WTC11 (cell line): ENCODE results near the gene KICS2. TPM values are rescaled to one million over a fixed set of nuclear protein-coding genes. Genes with fewer than 3 reads are reported as not detected.
"Not testable (repeated sequence)": the region's sequence is repeated elsewhere in the genome, so short reads cannot be mapped to it uniquely, and the experiment has no call there.

Experiments used
- ATAC-seq: fragments of 200-7000 bp; cut with Tn5 transposase; 2 replicates; pipeline ENCODE4 v1.10.0; 2021; ENCODE audit warnings: mild to moderate bottlenecking, moderate library complexity
- CTCF ChIA-PET: fragments of 300-600 bp; sonication (Branson Sonifier 250); formaldehyde crosslinking; loops from one replicate; lab custom pipeline; 2021; ENCODE audit warnings: antibody characterized with exemption; lab: Charles Lee
- POLR2A ChIA-PET: fragments of 350-600 bp; sonication (Branson Sonifier 250); formaldehyde crosslinking; loops from one replicate; lab custom pipeline; 2021; ENCODE audit warnings: antibody characterized with exemption; lab: Charles Lee
- DNase-seq: peaks from one replicate; pipeline ENCODE4 v3.0.0; 2021; ENCODE audit warnings: low spot score
- H3K27ac Mint-ChIP-seq: 2 replicates; pipeline ENCODE4 v1.8.0; 2021; ENCODE audit warnings: mixed read lengths
- H3K27me3 Mint-ChIP-seq: 2 replicates; pipeline ENCODE4 v1.8.0; 2021; ENCODE audit warnings: low read depth, mild to moderate bottlenecking, moderate library complexity, mixed read lengths
- H3K36me3 Mint-ChIP-seq: 2 replicates; pipeline ENCODE4 v1.8.0; 2021; ENCODE audit warnings: mixed read lengths
- H3K4me1 Mint-ChIP-seq: 2 replicates; pipeline ENCODE4 v1.8.0; 2022; ENCODE audit warnings: mixed read lengths
- H3K4me3 Mint-ChIP-seq: 2 replicates; pipeline ENCODE4 v1.8.0; 2021; ENCODE audit warnings: mild to moderate bottlenecking, moderate library complexity, mixed read lengths
- H3K9me3 Mint-ChIP-seq: 2 replicates; pipeline ENCODE4 v1.8.0; 2021; ENCODE audit warnings: mixed read lengths
- ELF4 ChIP-seq: sonication (generic); formaldehyde crosslinking; IDR thresholded peaks from 2 replicates; pipeline ENCODE4 v1.8.1; 2022; ENCODE audit warnings: low read depth, mild to moderate bottlenecking, moderate library complexity, missing genetic modification reagents
- GABPB1 ChIP-seq: sonication (generic); formaldehyde crosslinking; IDR thresholded peaks from 2 replicates; pipeline ENCODE4 v1.8.1; 2023; ENCODE audit warnings: mild to moderate bottlenecking, missing genetic modification reagents
- GRHL2 ChIP-seq: fragments of 250-450 bp; sonication (Bioruptor Pico); IDR thresholded peaks from 2 replicates; pipeline ENCODE4 v1.8.0; 2022; ENCODE audit warnings: mild to moderate bottlenecking, moderate library complexity; ENCODE audit not compliant: insufficient replicate concordance, severe bottlenecking
- GTF2I ChIP-seq: fragments of 250-450 bp; sonication (Bioruptor Pico); conservative IDR thresholded peaks from 2 replicates; pipeline ENCODE4 v1.4.0; 2021; ENCODE audit warnings: mild to moderate bottlenecking
- JAZF1 ChIP-seq: fragments of 250-450 bp; sonication (Bioruptor Pico); IDR thresholded peaks from 2 replicates; pipeline ENCODE4 v1.9.0; 2021; ENCODE audit warnings: moderate library complexity, mild to moderate bottlenecking, inconsistent platforms
- MYBL2 ChIP-seq: sonication (generic); formaldehyde crosslinking; IDR thresholded peaks from 2 replicates; pipeline ENCODE4 v1.8.1; 2023; ENCODE audit warnings: mild to moderate bottlenecking, moderate library complexity, missing genetic modification reagents
- NFATC4 ChIP-seq: fragments of 250-450 bp; sonication (Bioruptor Pico); IDR thresholded peaks from 2 replicates; pipeline ENCODE4 v1.9.0; 2021; ENCODE audit warnings: mild to moderate bottlenecking
- SOX15 ChIP-seq: fragments of 250-450 bp; sonication (Bioruptor Pico); IDR thresholded peaks from 2 replicates; pipeline ENCODE4 v1.9.0; 2021; ENCODE audit warnings: mild to moderate bottlenecking
- TEAD4 ChIP-seq: sonication (generic); formaldehyde crosslinking; IDR thresholded peaks from 2 replicates; pipeline ENCODE4 v1.8.0; 2022; ENCODE audit warnings: mild to moderate bottlenecking, missing genetic modification reagents
- ZNF121 ChIP-seq: sonication (generic); formaldehyde crosslinking; IDR thresholded peaks from 2 replicates; pipeline ENCODE4 v1.8.0; 2023; ENCODE audit warnings: missing genetic modification reagents
- ZNF263 ChIP-seq: sonication (generic); formaldehyde crosslinking; IDR thresholded peaks from 2 replicates; pipeline ENCODE4 v1.8.1; 2022; ENCODE audit warnings: low read depth, mild to moderate bottlenecking, moderate library complexity, missing genetic modification reagents
- total RNA-seq: library from RNA; stranded (reverse); gene quantifications from 3 replicates; pipeline ENCODE4 v1.2.3, GENCODE V29; 2021
- TF ChIP-seq, protein P1 (sequence below): sonication (generic); formaldehyde crosslinking; IDR thresholded peaks from 2 replicates; pipeline ENCODE4 v1.8.0; 2022; ENCODE audit warnings: mild to moderate bottlenecking, missing genetic modification reagents
- TF ChIP-seq, protein P2 (sequence below): fragments of 250-450 bp; sonication (Bioruptor Pico); IDR thresholded peaks from 2 replicates; pipeline ENCODE4 v1.9.0; 2021; ENCODE audit warnings: mild to moderate bottlenecking
- TF ChIP-seq, protein P3 (sequence below): sonication (generic); formaldehyde crosslinking; IDR thresholded peaks from 2 replicates; pipeline ENCODE4 v1.8.0; 2022; ENCODE audit warnings: mild to moderate bottlenecking, missing genetic modification reagents
- TF ChIP-seq, protein P4 (sequence below): sonication (generic); formaldehyde crosslinking; IDR thresholded peaks from 2 replicates; pipeline ENCODE4 v1.8.1; 2022; ENCODE audit warnings: low read depth, mild to moderate bottlenecking, moderate library complexity, missing genetic modification reagents, borderline replicate concordance
- TF ChIP-seq, protein P5 (sequence below): sonication (generic); formaldehyde crosslinking; IDR thresholded peaks from 2 replicates; pipeline ENCODE4 v1.8.1; 2022; ENCODE audit warnings: missing genetic modification reagents, borderline replicate concordance
- TF ChIP-seq, protein P6 (sequence below): sonication (generic); formaldehyde crosslinking; IDR thresholded peaks from 2 replicates; pipeline ENCODE4 v1.8.1; 2023; ENCODE audit warnings: mild to moderate bottlenecking, missing genetic modification reagents, borderline replicate concordance
- TF ChIP-seq, protein P7 (sequence below): sonication (generic); formaldehyde crosslinking; IDR thresholded peaks from 2 replicates; pipeline ENCODE4 v1.8.0; 2023; ENCODE audit warnings: mild to moderate bottlenecking, missing genetic modification reagents

Gene KICS2
- total RNA-seq, 1 experiment from 2014 or later = 10.7 TPM

DNA sequence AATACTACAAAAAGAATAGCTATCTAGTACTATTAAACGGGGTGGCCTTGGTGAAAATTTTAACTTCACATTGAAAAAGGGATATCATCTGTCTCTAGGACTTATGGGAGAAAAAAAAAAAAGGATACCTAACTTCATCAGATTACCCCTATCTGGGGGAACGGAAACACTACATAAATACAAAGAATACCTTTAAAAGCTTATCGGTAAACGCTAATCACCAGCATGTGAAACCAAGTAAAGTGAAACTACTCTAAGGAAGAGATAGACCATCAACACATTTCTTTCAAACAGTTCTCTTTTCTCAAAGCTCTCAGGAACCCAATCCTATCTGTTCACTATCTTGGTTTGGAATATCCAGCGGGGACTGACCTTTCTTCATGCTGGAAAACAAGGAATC, 3.5 kb downstream of the KICS2 start (continued):
- no peak for TF ChIP-seq JAZF1 (CRISPR knock-in tag)
- TF ChIP-seq, protein P1, sequence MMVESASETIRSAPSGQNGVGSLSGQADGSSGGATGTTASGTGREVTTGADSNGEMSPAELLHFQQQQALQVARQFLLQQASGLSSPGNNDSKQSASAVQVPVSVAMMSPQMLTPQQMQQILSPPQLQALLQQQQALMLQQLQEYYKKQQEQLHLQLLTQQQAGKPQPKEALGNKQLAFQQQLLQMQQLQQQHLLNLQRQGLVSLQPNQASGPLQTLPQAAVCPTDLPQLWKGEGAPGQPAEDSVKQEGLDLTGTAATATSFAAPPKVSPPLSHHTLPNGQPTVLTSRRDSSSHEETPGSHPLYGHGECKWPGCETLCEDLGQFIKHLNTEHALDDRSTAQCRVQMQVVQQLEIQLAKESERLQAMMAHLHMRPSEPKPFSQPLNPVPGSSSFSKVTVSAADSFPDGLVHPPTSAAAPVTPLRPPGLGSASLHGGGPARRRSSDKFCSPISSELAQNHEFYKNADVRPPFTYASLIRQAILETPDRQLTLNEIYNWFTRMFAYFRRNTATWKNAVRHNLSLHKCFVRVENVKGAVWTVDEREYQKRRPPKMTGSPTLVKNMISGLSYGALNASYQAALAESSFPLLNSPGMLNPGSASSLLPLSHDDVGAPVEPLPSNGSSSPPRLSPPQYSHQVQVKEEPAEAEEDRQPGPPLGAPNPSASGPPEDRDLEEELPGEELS (CRISPR knock-in tag) = no peak
- TF ChIP-seq GRHL2 = no peak
- no peak for TF ChIP-seq TEAD4 (CRISPR knock-in tag)
- TF ChIP-seq, protein P2, sequence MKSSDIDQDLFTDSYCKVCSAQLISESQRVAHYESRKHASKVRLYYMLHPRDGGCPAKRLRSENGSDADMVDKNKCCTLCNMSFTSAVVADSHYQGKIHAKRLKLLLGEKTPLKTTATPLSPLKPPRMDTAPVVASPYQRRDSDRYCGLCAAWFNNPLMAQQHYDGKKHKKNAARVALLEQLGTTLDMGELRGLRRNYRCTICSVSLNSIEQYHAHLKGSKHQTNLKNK (CRISPR knock-in tag) = no peak
- TF ChIP-seq, protein P3, sequence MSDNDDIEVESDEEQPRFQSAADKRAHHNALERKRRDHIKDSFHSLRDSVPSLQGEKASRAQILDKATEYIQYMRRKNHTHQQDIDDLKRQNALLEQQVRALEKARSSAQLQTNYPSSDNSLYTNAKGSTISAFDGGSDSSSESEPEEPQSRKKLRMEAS (CRISPR knock-in tag) = no peak
- TF ChIP-seq, protein P4, sequence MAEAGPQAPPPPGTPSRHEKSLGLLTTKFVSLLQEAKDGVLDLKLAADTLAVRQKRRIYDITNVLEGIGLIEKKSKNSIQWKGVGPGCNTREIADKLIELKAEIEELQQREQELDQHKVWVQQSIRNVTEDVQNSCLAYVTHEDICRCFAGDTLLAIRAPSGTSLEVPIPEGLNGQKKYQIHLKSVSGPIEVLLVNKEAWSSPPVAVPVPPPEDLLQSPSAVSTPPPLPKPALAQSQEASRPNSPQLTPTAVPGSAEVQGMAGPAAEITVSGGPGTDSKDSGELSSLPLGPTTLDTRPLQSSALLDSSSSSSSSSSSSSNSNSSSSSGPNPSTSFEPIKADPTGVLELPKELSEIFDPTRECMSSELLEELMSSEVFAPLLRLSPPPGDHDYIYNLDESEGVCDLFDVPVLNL (CRISPR knock-in tag) = no peak
- TF ChIP-seq NFATC4 (CRISPR knock-in tag) = no peak

DNA sequence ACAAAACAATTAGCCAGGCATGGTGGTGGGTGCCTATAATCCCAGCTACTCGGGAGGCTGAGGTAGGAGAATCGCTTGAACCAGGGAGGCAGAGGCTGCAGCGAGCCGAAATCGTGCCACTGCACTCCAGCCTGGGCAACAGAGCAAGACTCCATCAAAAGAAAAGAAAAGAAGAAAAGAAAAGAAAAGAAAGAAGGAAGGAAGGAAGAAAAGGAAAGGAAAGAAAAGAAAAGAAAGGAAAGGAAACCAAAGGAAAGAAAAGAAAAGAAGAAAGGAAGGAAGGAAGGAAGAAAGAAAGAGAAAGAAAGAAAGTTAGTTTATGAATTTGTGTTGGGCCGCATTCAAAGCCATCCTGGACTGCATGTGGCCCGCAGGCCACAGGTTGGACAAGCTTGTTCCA, 4.5 kb downstream of the KICS2 start:
- ATAC-seq, CTCF ChIA-PET, H3K9me3 Mint-ChIP-seq, H3K27me3 Mint-ChIP-seq, H3K4me3 Mint-ChIP-seq, H3K27ac Mint-ChIP-seq, DNase-seq, H3K36me3 Mint-ChIP-seq: not testable (repeated sequence)
- POLR2A ChIA-PET = interaction anchor here (0.6 kb wide), 1 partner anchor 155 kb away, joined by 4 read pairs; no protein-coding TSS in a partner anchor
- TF ChIP-seq, protein P5, sequence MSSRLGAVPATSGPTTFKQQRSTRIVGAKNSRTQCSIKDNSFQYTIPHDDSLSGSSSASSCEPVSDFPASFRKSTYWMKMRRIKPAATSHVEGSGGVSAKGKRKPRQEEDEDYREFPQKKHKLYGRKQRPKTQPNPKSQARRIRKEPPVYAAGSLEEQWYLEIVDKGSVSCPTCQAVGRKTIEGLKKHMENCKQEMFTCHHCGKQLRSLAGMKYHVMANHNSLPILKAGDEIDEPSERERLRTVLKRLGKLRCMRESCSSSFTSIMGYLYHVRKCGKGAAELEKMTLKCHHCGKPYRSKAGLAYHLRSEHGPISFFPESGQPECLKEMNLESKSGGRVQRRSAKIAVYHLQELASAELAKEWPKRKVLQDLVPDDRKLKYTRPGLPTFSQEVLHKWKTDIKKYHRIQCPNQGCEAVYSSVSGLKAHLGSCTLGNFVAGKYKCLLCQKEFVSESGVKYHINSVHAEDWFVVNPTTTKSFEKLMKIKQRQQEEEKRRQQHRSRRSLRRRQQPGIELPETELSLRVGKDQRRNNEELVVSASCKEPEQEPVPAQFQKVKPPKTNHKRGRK (CRISPR knock-in tag) = peak; percentile 56; the same call in 1 of the 2 replicates
- TF ChIP-seq ZNF121 (CRISPR knock-in tag) = 0 out of 2 replicates have a peak, but pooled peaks have one; percentile 30
- H3K4me1 Mint-ChIP-seq = peaks cover 34% of the 10 kb centered on the region

DNA sequence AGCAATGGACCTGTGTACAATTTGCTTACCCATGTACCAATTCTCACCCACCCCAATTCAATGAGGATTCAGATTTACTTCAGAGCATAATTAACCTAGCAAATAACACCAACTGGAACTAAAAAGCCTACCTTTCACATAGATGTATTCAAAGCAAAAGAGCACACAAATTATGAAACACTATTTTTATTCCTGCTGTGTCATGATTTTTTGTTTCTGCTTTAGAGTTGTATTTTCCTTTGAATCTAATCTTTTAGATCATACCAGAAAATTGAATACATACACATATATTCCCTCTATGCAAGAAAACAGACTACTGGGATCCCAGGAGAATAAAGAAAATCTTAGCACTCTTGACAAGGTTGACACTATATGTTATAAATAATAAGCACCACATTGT, 5.9 kb downstream of the KICS2 start:
- Mint-ChIP-seq H3K4me1 (peaks cover 30% of the 10 kb centered on the region), H3K9me3 (peaks cover 4% of the 10 kb centered on the region), H3K36me3 (peaks cover 9% of the 10 kb centered on the region), H3K27me3 (no peaks in the 10 kb centered on the region), H3K4me3 (no peak overlapping the region), H3K27ac (no peak overlapping the region)
- CTCF ChIA-PET = no interaction called here
- POLR2A ChIA-PET = no interaction called here
- DNase-seq = no peak
- ATAC-seq = no peak
- TF ChIP-seq GABPB1 (CRISPR knock-in tag) (no peak), MYBL2 (CRISPR knock-in tag) (no peak), ELF4 (CRISPR knock-in tag) (no peak), GTF2I (no peak), ZNF263 (CRISPR knock-in tag) (no peak), SOX15 (CRISPR knock-in tag) (no peak)
- TF ChIP-seq, protein P6, sequence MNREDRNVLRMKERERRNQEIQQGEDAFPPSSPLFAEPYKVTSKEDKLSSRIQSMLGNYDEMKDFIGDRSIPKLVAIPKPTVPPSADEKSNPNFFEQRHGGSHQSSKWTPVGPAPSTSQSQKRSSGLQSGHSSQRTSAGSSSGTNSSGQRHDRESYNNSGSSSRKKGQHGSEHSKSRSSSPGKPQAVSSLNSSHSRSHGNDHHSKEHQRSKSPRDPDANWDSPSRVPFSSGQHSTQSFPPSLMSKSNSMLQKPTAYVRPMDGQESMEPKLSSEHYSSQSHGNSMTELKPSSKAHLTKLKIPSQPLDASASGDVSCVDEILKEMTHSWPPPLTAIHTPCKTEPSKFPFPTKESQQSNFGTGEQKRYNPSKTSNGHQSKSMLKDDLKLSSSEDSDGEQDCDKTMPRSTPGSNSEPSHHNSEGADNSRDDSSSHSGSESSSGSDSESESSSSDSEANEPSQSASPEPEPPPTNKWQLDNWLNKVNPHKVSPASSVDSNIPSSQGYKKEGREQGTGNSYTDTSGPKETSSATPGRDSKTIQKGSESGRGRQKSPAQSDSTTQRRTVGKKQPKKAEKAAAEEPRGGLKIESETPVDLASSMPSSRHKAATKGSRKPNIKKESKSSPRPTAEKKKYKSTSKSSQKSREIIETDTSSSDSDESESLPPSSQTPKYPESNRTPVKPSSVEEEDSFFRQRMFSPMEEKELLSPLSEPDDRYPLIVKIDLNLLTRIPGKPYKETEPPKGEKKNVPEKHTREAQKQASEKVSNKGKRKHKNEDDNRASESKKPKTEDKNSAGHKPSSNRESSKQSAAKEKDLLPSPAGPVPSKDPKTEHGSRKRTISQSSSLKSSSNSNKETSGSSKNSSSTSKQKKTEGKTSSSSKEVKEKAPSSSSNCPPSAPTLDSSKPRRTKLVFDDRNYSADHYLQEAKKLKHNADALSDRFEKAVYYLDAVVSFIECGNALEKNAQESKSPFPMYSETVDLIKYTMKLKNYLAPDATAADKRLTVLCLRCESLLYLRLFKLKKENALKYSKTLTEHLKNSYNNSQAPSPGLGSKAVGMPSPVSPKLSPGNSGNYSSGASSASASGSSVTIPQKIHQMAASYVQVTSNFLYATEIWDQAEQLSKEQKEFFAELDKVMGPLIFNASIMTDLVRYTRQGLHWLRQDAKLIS (CRISPR knock-in tag) = no peak
- TF ChIP-seq, protein P3 (CRISPR knock-in tag) = no peak
- TF ChIP-seq, protein P7, sequence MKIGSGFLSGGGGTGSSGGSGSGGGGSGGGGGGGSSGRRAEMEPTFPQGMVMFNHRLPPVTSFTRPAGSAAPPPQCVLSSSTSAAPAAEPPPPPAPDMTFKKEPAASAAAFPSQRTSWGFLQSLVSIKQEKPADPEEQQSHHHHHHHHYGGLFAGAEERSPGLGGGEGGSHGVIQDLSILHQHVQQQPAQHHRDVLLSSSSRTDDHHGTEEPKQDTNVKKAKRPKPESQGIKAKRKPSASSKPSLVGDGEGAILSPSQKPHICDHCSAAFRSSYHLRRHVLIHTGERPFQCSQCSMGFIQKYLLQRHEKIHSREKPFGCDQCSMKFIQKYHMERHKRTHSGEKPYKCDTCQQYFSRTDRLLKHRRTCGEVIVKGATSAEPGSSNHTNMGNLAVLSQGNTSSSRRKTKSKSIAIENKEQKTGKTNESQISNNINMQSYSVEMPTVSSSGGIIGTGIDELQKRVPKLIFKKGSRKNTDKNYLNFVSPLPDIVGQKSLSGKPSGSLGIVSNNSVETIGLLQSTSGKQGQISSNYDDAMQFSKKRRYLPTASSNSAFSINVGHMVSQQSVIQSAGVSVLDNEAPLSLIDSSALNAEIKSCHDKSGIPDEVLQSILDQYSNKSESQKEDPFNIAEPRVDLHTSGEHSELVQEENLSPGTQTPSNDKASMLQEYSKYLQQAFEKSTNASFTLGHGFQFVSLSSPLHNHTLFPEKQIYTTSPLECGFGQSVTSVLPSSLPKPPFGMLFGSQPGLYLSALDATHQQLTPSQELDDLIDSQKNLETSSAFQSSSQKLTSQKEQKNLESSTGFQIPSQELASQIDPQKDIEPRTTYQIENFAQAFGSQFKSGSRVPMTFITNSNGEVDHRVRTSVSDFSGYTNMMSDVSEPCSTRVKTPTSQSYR (CRISPR knock-in tag) = no peak
- TF ChIP-seq, protein P1 (CRISPR knock-in tag) = no peak
